HG03378 (cell line): ENCODE measurements around the gene MIGA2.
"Not testable (repeated sequence)": the region's sequence is repeated elsewhere in the genome, so short reads cannot be mapped to it uniquely, and the experiment has no call there.

ENCODE experiments used
- ATAC-seq: cut with Tn5 transposase; IDR thresholded peaks from one replicate; pipeline ENCODE4 v1.9.1; 2021; ENCODE audit warnings: mild to moderate bottlenecking, moderate library complexity; ENCODE audit not compliant: unreplicated experiment

The MIGA2 gene

GRCh38 chr9:129112526-129112925, 76.1 kb downstream of the MIGA2 start:
- not testable (repeated sequence) for ATAC-seq

GRCh38 chr9:129113645-129114304, 77.3 kb downstream of the MIGA2 start:
- no peak for ATAC-seq

GRCh38 chr9:129118799-129119198, 82.4 kb downstream of the MIGA2 start:
- ATAC-seq: no peak

GRCh38 chr9:129121483-129121882, 85.1 kb downstream of the MIGA2 start:
- ATAC-seq: no peak
